Testis (tissue), 2 donors: ENCODE results near the gene HAND2.

Experiments
- POLR2A ChIP-seq: fragments of 450-650 bp; IDR thresholded peaks from one replicate; pipeline ENCODE4 v1.6.1; 2017; ENCODE audit warnings: antibody characterized with exemption, mild to moderate bottlenecking, moderate library complexity
- TF ChIP-seq, protein P1 (sequence below), 3 experiments: fragments of 450-650 bp in 2 of 3; fragments of 200-600 bp in 1 of 3; sonication (generic) in 1 of 3; IDR thresholded peaks; one replicate each; pipeline ENCODE4 v1.5.1; 2016 to 2019; ENCODE audit warnings: antibody characterized with exemption in 3 of 3, mild to moderate bottlenecking in 2 of 3, moderate library complexity in 1 of 3

DNA sequence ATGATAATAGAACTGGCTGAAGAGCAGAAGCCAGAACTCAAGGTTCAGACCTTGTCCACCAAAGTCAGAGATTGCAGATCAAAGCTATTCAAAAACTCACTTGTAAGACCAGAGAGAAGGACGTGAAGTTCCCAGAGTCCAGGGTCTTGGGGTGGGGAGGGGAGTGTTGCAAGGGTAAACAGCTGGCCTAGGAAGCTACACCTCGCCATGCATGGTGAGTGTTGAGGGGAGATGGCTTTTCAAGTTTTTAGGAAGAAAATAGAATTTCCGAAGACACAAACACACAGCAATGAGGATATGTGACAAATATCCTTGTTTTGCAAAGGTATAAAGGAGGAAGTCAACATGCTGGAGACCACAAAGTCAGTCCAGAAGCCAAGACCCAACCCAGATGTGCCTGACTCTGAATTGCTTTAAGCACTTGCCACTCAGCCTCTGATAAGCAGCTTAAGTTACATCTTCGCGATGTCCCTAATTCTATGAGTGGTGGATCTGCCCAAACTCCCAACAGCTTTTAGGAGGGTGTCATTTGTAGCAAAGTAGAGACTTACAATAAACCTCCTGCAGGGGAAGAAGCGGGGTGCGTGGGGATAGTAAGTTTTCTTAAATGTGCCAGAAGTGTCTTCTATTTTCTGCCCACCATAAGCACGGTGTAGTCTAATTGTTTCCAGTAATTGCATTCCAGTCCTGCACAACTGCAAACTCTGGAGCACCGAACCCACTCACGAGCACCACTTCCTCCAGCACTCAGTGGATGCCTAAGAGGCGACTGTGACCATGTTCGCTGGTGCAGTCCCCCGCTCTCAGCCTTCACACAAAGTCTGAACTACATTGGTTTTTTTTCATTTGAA is 26.5 kb downstream of the HAND2 start:
- TF ChIP-seq, protein P1, sequence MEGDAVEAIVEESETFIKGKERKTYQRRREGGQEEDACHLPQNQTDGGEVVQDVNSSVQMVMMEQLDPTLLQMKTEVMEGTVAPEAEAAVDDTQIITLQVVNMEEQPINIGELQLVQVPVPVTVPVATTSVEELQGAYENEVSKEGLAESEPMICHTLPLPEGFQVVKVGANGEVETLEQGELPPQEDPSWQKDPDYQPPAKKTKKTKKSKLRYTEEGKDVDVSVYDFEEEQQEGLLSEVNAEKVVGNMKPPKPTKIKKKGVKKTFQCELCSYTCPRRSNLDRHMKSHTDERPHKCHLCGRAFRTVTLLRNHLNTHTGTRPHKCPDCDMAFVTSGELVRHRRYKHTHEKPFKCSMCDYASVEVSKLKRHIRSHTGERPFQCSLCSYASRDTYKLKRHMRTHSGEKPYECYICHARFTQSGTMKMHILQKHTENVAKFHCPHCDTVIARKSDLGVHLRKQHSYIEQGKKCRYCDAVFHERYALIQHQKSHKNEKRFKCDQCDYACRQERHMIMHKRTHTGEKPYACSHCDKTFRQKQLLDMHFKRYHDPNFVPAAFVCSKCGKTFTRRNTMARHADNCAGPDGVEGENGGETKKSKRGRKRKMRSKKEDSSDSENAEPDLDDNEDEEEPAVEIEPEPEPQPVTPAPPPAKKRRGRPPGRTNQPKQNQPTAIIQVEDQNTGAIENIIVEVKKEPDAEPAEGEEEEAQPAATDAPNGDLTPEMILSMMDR (IDR thresholded peaks at IDR 0.05) = no peak
- no peak for TF ChIP-seq POLR2A
